ENCODE results near the gene SIGLEC11.
"Not testable (repeated sequence)": the region's sequence is repeated elsewhere in the genome, so short reads cannot be mapped to it uniquely, and the experiment has no call there.

Gene SIGLEC11, protein sequence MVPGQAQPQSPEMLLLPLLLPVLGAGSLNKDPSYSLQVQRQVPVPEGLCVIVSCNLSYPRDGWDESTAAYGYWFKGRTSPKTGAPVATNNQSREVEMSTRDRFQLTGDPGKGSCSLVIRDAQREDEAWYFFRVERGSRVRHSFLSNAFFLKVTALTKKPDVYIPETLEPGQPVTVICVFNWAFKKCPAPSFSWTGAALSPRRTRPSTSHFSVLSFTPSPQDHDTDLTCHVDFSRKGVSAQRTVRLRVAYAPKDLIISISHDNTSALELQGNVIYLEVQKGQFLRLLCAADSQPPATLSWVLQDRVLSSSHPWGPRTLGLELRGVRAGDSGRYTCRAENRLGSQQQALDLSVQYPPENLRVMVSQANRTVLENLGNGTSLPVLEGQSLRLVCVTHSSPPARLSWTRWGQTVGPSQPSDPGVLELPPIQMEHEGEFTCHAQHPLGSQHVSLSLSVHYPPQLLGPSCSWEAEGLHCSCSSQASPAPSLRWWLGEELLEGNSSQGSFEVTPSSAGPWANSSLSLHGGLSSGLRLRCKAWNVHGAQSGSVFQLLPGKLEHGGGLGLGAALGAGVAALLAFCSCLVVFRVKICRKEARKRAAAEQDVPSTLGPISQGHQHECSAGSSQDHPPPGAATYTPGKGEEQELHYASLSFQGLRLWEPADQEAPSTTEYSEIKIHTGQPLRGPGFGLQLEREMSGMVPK

DNA sequence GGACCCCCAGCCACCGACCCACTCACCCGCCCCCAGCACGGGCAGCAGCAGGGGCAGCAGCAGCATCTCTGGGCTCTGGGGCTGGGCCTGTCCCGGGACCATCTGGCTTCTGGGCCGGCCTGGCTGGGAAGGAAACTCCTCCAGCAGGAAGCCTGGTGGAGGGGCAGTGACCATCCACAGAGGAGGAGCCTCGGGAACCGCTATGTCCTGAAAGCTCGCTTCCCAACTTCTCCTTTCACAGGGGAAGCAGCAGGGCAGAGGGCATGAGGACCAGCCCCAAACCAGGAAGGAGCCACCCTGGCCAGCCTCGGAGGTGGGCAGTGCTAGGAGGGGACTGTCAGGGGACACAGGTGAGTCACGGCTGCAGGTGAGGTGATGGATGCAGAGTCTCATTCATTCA is at the start of gene SIGLEC11:
SIGLEC11 (minus strand) TSS at position 193 of the 400 bp plus-strand sequence; CDS start at position 102, 91 bp downstream.
- in situ Hi-C loops (cut with HindIII; ENCODE audit: low sequenced_read_pairs), result not testable (repeated sequence)

DNA sequence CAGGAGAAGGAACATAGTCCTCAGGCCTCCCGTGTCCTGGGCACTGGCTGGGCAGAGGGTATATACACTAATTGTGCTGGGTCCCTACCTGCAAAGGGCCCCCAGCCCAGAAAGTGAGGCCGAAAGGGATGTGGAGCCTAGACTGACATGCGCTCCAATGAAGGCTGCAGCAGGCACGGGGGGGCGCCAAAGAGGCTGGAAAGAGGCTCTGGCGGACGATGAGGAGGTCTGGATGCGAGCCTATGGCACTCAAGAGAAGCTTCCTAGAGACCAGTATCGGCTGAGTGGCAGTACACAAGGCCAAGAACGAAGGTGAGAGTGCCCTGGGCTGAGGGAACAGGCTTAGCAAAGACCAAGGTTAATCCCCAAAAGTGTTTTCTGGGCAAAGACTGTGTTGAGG is 47.6 kb upstream of the SIGLEC11 start:
- in situ Hi-C loops (cut with HindIII; ENCODE audit: low sequenced_read_pairs), result no loop called here

DNA sequence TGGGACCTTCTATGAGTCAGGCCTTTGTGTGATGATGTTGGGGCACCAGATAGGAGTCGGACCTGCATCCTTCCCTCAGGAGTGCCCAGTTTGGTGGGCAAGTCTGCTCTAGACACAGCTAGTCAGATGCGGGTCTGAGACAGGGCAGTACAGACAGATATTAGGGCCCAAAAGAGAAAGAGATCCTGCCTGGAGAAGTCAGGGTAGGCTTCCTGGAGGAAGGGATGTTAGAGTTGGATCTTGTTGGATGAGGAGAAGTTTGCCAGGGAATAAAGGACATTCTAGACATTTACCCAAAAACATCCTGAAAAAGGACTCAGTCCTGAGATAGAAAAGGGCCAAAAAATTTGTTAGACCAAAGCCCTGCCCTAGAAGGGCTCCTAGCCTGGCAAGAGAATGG is 47.0 kb upstream of the SIGLEC11 start:
- in situ Hi-C loops (cut with HindIII; ENCODE audit: low sequenced_read_pairs), result no loop called here

DNA sequence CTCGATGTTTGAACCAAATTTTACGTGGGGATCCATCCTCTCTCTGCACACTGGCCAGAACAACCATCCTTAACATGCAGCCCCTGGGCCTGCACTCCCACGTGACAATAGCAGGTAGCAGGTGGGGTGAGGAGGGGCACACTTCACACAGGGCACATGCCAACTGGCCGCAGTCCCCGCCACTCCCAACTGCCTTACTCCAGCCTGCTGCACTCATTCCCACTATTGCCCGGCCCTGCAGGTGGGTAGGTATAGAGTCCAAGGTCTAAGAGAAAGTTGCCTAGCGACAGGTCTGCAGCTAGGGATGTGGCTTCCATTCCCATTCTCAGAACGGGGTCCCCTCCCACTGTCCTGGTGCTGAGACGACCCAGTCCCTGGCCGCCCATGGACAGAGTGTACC is 46.2 kb upstream of the SIGLEC11 start:
- in situ Hi-C loops (cut with HindIII; ENCODE audit: low sequenced_read_pairs), result no loop called here

DNA sequence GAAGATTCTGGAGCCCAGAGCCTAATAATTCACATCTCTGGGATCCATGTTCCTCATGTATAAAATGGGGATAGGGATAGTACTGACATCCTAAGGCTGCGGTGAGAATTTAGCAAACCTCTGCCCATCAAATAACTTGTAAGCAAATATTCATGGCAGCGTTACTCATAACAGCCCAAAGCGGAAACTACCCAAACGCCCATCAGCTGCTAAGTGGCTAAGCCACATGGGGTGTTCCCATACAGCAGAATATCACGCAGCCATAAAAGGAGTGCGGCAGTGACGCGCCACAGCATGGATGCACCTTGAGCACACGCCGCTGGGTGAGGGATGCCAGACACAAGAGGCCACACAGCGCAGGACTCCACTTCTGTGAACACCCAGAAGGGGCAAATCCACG is 44.5 kb upstream of the SIGLEC11 start:
- in situ Hi-C loops (cut with HindIII; ENCODE audit: low sequenced_read_pairs), result no loop called here

DNA sequence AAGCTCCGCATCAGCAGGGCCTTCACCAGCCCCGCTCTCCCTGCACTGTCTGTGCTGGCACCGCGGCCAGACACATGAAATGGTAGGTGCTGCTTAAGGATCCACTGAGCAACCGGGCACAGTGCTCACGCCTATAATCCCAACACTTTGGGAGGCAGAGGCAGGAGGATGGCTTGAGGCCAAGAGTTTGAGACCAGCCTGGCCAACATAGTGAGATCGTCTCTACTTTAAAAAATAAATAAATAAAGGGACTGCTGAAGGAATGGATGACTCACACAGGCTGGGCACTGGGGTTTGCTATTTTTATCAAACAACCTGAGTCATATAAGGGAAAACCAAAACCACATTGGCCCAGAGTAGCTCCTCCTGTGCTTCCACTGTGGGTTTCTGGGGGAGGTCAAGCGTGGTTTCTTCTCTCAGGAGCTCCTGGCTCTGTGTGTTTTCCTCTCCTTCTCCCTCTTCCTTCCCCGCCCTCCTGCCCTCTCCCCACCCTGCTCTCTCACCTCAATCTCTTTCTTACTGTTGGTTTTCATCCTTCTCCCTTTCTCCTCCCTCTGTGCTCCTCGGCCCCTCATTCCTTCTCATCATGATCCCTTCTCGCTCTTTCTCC is 42.9 kb upstream of the SIGLEC11 start:
- in situ Hi-C loops (cut with HindIII; ENCODE audit: low sequenced_read_pairs), result loop anchor here (5.0 kb wide), 1 partner anchor 38 kb away; no protein-coding TSS in a partner anchor

DNA sequence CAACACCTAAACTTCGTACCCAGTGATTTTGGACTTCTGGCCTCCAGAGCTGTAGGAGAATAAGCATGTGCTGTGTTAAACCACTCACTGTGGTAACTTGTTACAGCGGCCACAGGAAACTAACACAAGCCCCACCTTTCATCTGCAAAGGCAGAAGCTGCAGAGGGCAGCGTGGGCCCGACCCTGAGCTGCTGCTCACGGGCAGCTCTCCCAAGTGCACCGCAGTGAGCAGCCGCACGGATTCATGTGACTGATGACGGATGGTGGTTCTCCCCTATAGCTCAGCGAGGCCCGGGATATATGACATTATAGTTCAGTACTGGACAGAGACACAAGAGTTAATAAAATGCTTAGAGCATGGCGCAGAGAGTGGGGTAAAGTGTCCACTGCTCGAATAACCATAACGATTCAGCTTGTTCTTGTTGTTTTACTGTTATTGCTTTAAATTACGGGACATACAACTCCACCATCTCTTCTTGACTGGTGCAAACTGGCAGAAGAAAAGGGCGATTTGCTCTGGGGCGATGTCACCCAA is 42.3 kb upstream of the SIGLEC11 start:
- in situ Hi-C loops (cut with HindIII; ENCODE audit: low sequenced_read_pairs), result loop anchor here (5.0 kb wide), 1 partner anchor 39 kb away; no protein-coding TSS in a partner anchor

DNA sequence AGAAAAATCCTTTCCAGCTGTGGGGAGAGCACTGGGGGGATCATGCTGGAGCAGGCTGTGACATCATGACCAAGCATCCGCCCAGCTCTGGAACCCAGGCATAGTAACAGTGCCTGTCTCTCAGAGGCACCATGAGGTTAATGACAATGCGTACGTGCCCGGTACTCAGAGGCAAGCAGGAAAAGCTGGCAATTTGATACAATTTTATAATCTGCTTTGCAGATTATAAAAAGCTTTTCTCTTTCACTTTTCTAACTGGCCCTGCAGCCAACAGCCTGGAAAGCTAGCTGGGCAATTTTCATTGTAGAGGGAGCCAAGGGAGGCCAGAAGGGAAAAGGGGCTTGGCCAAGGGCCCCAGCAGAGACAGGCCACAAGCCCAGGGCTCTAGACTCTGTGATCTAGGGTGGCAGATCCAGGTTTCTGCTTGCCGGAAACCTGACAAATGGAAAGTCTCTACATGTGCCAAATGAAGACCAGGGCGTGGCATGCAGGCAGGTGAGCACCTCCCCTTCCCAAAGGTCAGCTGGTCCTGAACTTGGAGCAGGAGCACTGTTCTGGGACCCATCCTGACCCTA is 41.5 kb upstream of the SIGLEC11 start:
- in situ Hi-C loops (cut with HindIII; ENCODE audit: low sequenced_read_pairs), result loop anchor here (5.0 kb wide), 1 partner anchor 40 kb away; no protein-coding TSS in a partner anchor

DNA sequence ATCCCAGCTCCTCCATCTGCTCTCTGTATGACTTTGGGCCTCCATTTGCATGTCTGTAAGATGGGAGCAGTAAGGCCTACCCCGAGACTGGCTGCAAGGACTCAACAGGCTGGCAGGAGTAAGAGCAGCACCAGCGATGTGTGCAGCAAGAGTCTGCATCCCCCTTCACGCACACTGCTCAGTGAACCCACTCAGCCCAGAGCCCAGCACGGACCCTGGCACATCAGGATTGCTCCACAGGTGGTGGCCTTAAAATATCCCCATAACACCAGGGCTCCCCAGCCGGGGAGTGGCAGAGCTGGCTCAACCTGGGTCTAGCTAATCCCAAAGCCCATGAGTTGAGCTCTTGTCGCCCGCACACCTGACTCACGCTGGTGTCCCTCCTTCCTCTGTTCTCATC is 40.8 kb upstream of the SIGLEC11 start:
- in situ Hi-C loops (cut with HindIII; ENCODE audit: low sequenced_read_pairs), result loop anchor here (5.0 kb wide), 1 partner anchor 41 kb away; no protein-coding TSS in a partner anchor

DNA sequence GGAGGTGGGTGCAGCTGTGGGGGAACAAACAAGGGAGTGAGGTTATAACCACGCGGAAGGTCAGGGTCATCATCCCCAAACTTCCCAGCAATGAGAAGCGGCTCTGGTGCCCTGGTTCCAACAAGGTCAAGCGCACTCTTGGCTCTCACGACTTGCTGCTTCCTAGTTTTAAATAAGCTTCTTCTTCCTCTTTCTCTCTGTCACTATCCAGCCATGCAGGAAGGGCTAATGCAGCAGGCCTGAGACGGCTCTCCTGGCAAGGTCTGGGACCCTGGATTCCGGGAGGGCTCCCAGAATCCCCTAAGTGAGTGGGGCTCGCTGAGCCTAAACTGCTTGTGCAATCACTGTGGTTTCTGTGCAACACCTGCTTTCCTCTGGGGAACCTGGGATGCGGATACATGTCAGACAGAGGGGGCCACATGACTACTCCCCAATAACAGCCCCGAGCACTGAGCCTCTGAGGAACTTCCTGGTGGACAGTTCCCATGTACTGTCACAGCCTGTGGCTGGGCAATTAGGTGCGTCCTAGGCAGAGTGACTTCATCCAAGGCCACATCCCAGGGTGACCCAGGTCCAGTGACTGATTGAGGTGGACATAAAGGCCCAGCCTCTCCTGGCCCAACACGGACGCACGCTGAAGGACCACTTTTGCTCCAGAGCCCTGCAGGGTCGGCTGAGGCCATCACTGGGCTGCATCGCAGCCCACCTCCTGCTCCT is 40.0 kb upstream of the SIGLEC11 start:
- in situ Hi-C loops (cut with HindIII; ENCODE audit: low sequenced_read_pairs), result loop anchor here (5.0 kb wide), 1 partner anchor 41 kb away; no protein-coding TSS in a partner anchor

DNA sequence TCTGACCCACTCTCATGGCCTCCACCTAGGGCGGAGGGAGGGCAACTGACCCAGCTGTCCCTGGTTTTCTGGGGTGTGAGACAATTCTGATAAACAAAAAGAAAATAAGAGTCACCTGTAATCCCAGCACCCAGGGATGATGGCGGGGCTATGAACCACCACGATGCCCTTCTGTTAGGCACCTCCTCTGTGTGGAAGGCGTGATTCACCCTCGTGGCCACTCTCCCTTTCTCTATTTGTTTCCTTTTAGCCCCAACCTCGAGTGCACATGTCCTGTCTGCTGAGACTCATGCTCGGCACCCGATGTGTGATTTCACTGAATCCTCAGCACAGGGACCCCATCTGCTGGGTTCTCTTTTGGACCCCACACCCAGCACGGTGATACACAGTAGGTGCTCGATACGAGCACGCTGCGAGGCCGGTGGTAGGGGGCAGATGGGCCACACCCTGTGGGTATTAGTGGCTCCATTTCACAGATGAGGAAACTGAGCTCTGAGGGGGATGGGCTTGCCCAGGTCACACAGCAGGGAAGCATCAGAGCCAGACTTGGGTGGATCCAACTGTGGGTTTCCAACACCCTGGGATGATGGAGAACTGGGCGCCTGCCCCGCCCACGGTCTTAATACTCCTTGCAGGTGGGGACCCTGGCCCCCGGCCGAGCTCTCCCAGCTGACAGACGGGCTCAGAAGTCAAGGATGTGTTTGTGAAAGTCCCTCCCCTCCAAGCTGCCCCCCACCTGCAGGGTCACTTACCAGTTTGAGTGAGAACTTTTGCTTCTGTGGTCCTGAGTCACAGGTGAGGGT is 39.3 kb upstream of the SIGLEC11 start:
- in situ Hi-C loops (cut with HindIII; ENCODE audit: low sequenced_read_pairs), result loop anchor here (5.0 kb wide), 1 partner anchor 42 kb away; no protein-coding TSS in a partner anchor

DNA sequence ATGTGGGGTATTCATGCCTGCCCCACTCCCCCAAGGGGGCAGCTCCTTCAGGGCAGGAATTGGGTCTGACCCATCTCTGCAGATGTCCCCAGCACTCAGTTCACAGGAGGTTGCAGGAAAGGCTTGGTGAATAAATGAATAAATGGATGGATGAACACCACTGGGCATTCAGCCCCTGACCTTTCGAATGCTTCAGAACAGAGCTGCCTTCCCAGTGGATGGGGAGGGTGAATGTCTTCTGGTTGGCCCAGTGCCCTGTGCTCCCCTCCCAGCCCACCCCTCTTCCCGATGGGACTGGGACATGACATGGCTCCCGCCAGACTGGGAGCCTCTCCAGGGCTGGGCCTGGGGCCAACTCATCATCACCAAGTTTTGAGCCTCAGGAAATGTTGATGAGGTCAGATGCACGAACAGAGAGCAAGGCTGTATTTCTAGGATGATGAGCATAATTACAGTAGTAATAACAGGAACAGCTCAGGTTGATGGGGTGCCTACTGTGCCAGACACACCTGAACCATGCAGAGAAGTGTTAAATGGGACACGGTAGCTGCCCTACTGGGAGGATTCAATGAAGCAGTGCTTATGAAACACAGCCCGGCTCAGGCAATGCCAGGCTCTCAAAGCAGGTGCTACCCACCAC is 38.5 kb upstream of the SIGLEC11 start:
- in situ Hi-C loops (cut with HindIII; ENCODE audit: low sequenced_read_pairs), result loop anchor here (5.0 kb wide), 1 partner anchor 43 kb away; no protein-coding TSS in a partner anchor

DNA sequence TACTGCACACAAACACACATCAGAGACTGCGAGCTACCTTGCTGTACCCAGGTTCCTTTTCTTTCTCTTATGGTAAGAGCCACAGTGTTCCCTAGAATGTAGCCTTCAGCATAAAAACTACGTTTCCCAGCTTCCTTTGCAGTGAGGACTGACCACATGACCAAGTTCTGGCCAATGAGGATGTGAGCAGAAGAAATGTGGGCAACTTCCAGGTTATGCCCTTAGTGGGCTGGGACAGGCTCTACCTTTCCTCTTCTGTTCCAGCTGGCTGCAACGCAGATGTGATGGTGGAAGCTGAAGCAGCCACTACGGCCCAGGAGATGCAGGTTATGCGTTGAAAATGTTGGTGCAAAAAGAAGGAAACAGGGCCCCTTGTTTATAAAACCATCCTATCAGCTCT is 36.7 kb upstream of the SIGLEC11 start:
- in situ Hi-C loops (cut with HindIII; ENCODE audit: low sequenced_read_pairs), result no loop called here

DNA sequence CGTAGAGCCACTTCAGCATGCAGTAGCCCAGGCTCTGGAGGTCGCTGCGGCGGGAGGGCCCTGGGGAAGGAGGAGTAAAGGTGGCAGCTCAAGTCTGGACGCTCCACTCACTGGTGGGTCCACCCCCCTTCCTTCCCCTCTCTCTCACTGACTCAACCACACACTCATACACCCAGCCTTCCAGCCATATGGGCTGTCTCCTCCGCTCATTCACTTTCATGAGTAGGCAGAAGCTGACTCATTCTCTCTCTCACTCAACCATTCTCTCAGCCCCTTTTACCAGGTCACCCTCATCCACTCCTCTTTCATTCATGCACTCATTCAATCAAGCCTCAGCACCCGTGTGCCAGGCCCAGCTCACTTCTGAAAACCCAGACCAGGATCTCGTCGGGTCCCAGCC is 27.5 kb upstream of the SIGLEC11 start:
- in situ Hi-C loops (cut with HindIII; ENCODE audit: low sequenced_read_pairs), result no loop called here

DNA sequence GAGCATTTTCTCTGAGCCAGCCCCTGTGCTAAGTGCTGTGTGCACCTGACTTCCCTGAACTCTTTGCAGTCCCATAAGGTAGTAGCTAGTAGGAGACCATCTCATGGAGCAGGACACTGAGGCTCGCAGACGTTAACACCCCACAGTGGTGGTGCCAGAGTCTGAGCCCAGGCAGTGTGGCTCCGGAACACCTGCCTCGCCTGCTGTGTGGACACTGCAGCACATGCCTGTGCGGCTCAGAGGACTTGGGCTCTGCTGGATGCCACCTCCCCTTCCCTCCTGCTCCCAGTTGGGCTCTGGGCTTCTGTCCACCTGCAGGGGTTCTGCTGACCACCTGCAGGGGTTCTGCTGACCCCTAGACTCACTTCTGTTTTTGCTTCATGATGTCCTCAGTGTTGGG is 27.0 kb upstream of the SIGLEC11 start:
- in situ Hi-C loops (cut with HindIII; ENCODE audit: low sequenced_read_pairs), result no loop called here

DNA sequence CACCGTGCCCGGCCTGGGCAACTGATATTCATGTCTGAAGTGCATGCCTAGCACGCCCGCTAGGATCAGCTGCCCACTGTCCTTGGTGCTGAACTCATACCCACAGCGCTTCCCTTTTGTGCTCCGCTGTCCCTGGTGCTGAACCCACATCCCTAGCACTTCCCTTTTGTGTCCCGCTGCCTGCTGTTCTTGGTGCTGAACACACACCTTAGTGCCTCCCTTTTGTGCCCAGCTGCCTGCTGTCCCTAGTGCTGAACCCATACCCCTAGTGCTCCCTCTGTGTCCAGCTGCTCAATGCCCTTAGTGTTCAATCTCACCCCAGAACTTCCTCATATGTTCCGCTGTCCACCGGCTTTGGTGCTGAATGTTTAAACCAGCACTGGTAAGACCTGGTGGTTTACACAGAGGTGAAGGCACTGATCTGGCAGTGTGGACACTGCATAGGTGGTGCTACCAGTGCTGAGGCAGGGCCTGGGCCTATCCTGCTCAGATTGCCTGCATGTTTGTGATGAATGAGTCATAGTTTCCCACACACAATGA is 26.3 kb upstream of the SIGLEC11 start:
- in situ Hi-C loops (cut with HindIII; ENCODE audit: low sequenced_read_pairs), result no loop called here

DNA sequence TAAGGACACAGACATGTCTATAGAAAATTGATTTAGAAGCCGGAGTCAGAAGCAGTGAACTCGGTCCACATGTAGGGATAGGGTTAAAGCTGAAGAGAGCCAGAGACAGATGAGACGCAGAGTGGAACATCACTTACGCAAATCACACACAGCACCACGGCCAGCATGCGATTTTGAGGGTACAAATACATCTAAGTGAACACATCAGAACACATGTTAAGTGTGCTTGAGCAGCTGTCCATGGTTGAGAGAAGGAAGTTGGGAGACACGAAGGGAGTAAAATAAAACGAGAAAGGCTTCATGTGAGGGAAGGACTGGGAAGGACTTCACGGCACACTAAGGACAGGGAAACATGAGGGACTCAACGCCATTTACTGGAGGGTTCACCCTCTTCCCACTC is 25.4 kb upstream of the SIGLEC11 start:
- in situ Hi-C loops (cut with HindIII; ENCODE audit: low sequenced_read_pairs), result no loop called here

DNA sequence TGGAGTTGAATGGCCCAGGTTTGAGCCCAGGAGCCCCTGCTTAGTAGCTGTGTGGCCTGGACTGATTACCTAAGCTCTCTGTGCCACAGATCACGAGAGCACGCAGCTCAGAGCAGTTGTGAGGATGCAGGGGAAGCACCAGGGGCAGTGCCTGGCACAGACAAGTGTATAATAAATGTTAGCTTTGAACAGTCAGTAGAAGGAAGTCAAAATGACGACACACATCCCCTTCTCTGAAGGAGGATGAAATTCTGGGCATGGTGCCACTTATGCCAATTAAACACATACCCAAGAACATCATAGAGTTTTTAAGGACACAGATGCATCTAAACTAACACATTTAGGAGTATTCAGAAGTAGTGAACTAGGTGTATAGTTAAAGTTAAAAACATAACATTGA is 24.9 kb upstream of the SIGLEC11 start:
- in situ Hi-C loops (cut with HindIII; ENCODE audit: low sequenced_read_pairs), result no loop called here

DNA sequence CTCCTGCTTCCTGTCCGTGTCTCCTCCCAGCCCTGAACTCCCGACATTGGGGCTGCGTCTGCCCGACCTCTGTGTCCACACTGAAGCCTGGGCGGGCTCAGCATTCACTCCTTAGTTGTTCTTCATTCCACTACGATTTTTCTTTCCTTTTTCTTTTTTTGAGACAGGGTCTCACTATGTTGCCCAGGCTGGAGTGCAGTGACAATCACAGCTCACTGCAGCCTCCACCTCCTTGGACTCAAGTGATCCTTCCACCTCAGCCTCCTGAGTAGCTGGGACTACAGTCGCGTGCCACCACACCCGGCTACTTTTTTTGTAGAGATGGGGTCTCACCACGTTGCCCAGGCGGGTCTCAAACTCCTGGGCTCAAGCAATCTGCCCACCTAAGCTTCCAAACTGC is 23.5 kb upstream of the SIGLEC11 start:
- in situ Hi-C loops (cut with HindIII; ENCODE audit: low sequenced_read_pairs), result no loop called here

Data from DLD1 (cell line).